Thoracic aorta (tissue), 2 donors: Measurements from ENCODE around the gene SMARCA4. TPM values are rescaled to one million over a fixed set of nuclear protein-coding genes. Genes with fewer than 3 reads are reported as not detected.
A peak's percentile ranks its signal among the peaks of the same experiment; 100 is the strongest.
"Not testable (repeated sequence)": the region's sequence is repeated elsewhere in the genome, so short reads cannot be mapped to it uniquely, and the experiment has no call there.

ENCODE experiments used
- ATAC-seq: fragments of 150-250 bp; one replicate; pipeline ENCODE4 v1.8.0; 2017; ENCODE audit warnings: low read depth; ENCODE audit not compliant: insufficient number of reproducible peaks, low FRiP score
- DNase-seq: peaks from one replicate; pipeline ENCODE4 v3.0.0-alpha.2; 2020; ENCODE audit warnings: low spot score
- H3K27ac ChIP-seq, 2 donors: fragments of 200-600 bp; sonication (generic); 1 replicate in 1 of 2; 2 replicates in 1 of 2; pipeline ENCODE4 v1.5.1; 2016; ENCODE audit warnings: mild to moderate bottlenecking in 2 of 2, moderate library complexity in 2 of 2
- H3K27me3 ChIP-seq: fragments of 200-600 bp; sonication (generic); replicated peaks from 2 replicates; pipeline ENCODE4 v1.6.0; 2016; ENCODE audit warnings: mild to moderate bottlenecking; ENCODE audit not compliant: insufficient read depth
- H3K36me3 ChIP-seq: fragments of 200-600 bp; sonication (generic); one replicate; pipeline ENCODE4 v1.5.1; 2016
- H3K4me1 ChIP-seq, 2 donors: fragments of 200-600 bp; sonication (generic); 1 replicate in 1 of 2; 2 replicates in 1 of 2; pipeline versions ENCODE4 v1.5.1 to v1.6.0; 2016; ENCODE audit warnings: low read depth in 2 of 2, mild to moderate bottlenecking in 1 of 2; ENCODE audit not compliant: control insufficient read depth in 1 of 2
- H3K4me3 ChIP-seq: fragments of 200-600 bp; sonication (generic); 2 replicates; pipeline ENCODE4 v1.5.1; 2016; ENCODE audit warnings: mild to moderate bottlenecking
- H3K9me3 ChIP-seq: fragments of 200-600 bp; sonication (generic); 2 replicates; pipeline ENCODE4 v1.5.1; 2016
- CTCF ChIP-seq: fragments of 200-600 bp; sonication (generic); IDR thresholded peaks from one replicate; pipeline ENCODE4 v1.5.1; 2019; ENCODE audit warnings: antibody characterized with exemption
- total RNA-seq, 2 donors: library from RNA; depleted of rRNA; stranded (reverse); fragments of >200 nt; gene quantifications; one replicate each; pipeline versions ENCODE4 v1.1.0 to v1.2.3, GENCODE V29; 2016

Gene SMARCA4
- total RNA-seq, 2 donors from 2014 or later = 63.8 to 85.9 TPM

GRCh38 chr19:11079999-11080398, 119.2 kb downstream of the SMARCA4 start:
- DNase-seq = no peak
- H3K9me3 ChIP-seq = no peaks in the 10 kb centered on the region
- peaks cover 5 to 15% of the 10 kb centered on the region in 2 donors for H3K4me1 ChIP-seq
- ATAC-seq = no peak
- H3K4me3 ChIP-seq = no peak overlapping the region
- no peak for TF ChIP-seq CTCF
- no peaks in the 10 kb centered on the region for H3K27me3 ChIP-seq
- no peak overlapping the region for H3K27ac ChIP-seq
- H3K36me3 ChIP-seq = no peaks in the 10 kb centered on the region

GRCh38 chr19:11087870-11088505, 127.2 kb downstream of the SMARCA4 start:
- Histone ChIP-seq H3K27me3 (no peaks in the 10 kb centered on the region), H3K36me3 (no peaks in the 10 kb centered on the region), H3K4me1 (peaks cover 21 to 68% of the 10 kb centered on the region in 2 donors), H3K9me3 (no peaks in the 10 kb centered on the region), H3K27ac (peak overlapping the region; percentile 89 to 98), H3K4me3 (no peak overlapping the region)
- DNase-seq (no peak), ATAC-seq (no peak)
- no peak for TF ChIP-seq CTCF

- Histone ChIP-seq H3K36me3 (no peaks in the 10 kb centered on the region), H3K27me3 (no peaks in the 10 kb centered on the region), H3K4me1 (peaks cover 20 to 65% of the 10 kb centered on the region in 2 donors), H3K4me3 (peak overlapping the region; percentile 78), H3K27ac (peak overlapping the region; percentile 89 to 98), H3K9me3 (no peaks in the 10 kb centered on the region)
- no peak for TF ChIP-seq CTCF
- DNase-seq (no peak), ATAC-seq (no peak)
These were observed 127.8 kb downstream of the SMARCA4 start for GRCh38 chr19:11088506-11089253.

- peak within 1 kb of the TSS; percentile 78 for H3K4me3 ChIP-seq
- ATAC-seq (peak; percentile 0), DNase-seq (peak; percentile 71)
- H3K27me3 ChIP-seq = no peaks in the 10 kb centered on the region
- H3K36me3 ChIP-seq = no peaks in the 10 kb centered on the region
- peak within 1 kb of the TSS; percentile 89 to 98 for H3K27ac ChIP-seq
- no peak for TF ChIP-seq CTCF
- H3K4me1 ChIP-seq = peaks cover 16 to 61% of the 10 kb centered on the region in 2 donors
- no peaks in the 10 kb centered on the region for H3K9me3 ChIP-seq
These were observed 128.6 kb downstream of the SMARCA4 start, which contains the start of gene LDLR for GRCh38 chr19:11089254-11090013. LDLR (plus strand) TSS chr19:11089463; CDS start chr19:11089549, 86 bp downstream.

- H3K4me1 ChIP-seq = peaks cover 16 to 61% of the 10 kb centered on the region in 2 donors
- ATAC-seq = peak; percentile 0
- peak overlapping the region; percentile 78 for H3K4me3 ChIP-seq
These were observed 129.1 kb downstream of the SMARCA4 start for GRCh38 chr19:11090014-11090263.

More at GRCh38 chr19:11090014-11090263, 129.1 kb downstream of the SMARCA4 start:
- not testable (repeated sequence) for H3K27me3 ChIP-seq, H3K9me3 ChIP-seq, DNase-seq, H3K36me3 ChIP-seq
- peak overlapping the region; percentile 89 to 98 for H3K27ac ChIP-seq
